Renal cortex interstitium (tissue), 11 donors: ENCODE results near the gene SMG9. TPM values are rescaled to one million over a fixed set of nuclear protein-coding genes. Genes with fewer than 3 reads are reported as not detected.
"Not testable (repeated sequence)": the region's sequence is repeated elsewhere in the genome, so short reads cannot be mapped to it uniquely, and the experiment has no call there.

Experiments
- DNase-seq, 11 donors: peaks; one replicate each; pipeline ENCODE4 v3.0.0-alpha.2; 2013; ENCODE audit warnings: low read depth in 9 of 11, low spot score in 4 of 11; ENCODE audit errors: extremely low read depth in 1 of 11
- polyA plus RNA-seq, 3 donors: library from polyadenylated mRNA; unstranded; fragments of 120-200 nt; gene quantifications; one replicate each; pipeline ENCODE4 v1.2.1, GENCODE V29; 2013; ENCODE audit not compliant: insufficient read length in 3 of 3

SMG9 gene
- polyA plus RNA-seq, 3 donors: 45.3 to 64.3 (median 53.6) TPM

GRCh38 chr19:43683905-43684304 is 70.9 kb downstream of the SMG9 start:
- no peak for DNase-seq

GRCh38 chr19:43682824-43683661 is 71.7 kb downstream of the SMG9 start:
- DNase-seq: no peak

GRCh38 chr19:43682269-43682668 is 72.5 kb downstream of the SMG9 start:
- DNase-seq: not testable (repeated sequence)

- no peak for DNase-seq
Measured at GRCh38 chr19:43681821-43682220, 72.9 kb downstream of the SMG9 start.

GRCh38 chr19:43678512-43679261 is 76.1 kb downstream of the SMG9 start:
- no peak for DNase-seq

Other genes with a start within 250 kb of the SMG9 start
- 10 to 100 TPM; 21.8 to 33.8 (median 28.7) TPM for gene ETHE1, start 227.8 kb downstream of the SMG9 start, polyA plus RNA-seq
- 1 to 10 TPM; 2.3 to 3.3 (median 2.4) TPM for gene ZNF575, start 221.8 kb downstream of the SMG9 start, polyA plus RNA-seq
- 10 to 100 TPM; 61.0 to 81.4 (median 73.1) TPM for gene XRCC1, start 179.4 kb downstream of the SMG9 start, polyA plus RNA-seq
- gene PINLYP, start 179.2 kb downstream of the SMG9 start, polyA plus RNA-seq: 10 to 100 TPM; 16.6 to 19.1 (median 17.7) TPM
- gene IRGQ, start 158.8 kb downstream of the SMG9 start, polyA plus RNA-seq: 10 to 100 TPM; 15.8 to 19.8 (median 16.2) TPM
- gene ZNF576, start 158.4 kb downstream of the SMG9 start, polyA plus RNA-seq: 10 to 100 TPM; 11.0 to 13.8 (median 13.3) TPM
- gene SRRM5, start 142.9 kb downstream of the SMG9 start, polyA plus RNA-seq: 1 to 10 TPM in 1 of 3 donors, under 1 TPM in 2; 0.67 to 2.1 (median 0.70) TPM
- 100 to 1,000 TPM in 2 of 3 donors, 10 to 100 TPM in 1; 79.5 to 128 (median 101) TPM for gene ZNF428, start 135.3 kb downstream of the SMG9 start, polyA plus RNA-seq
- 10 to 100 TPM; 42.9 to 59.2 (median 50.2) TPM for gene CADM4, start 115.1 kb downstream of the SMG9 start, polyA plus RNA-seq
- 10 to 100 TPM in 1 of 3 donors, 1 to 10 TPM in 2; 7.9 to 13.5 (median 10.0) TPM for gene PLAUR, start 84.8 kb downstream of the SMG9 start, polyA plus RNA-seq
- gene IRGC, start 38.9 kb downstream of the SMG9 start, polyA plus RNA-seq: not detected
- gene KCNN4, start 26.0 kb upstream of the SMG9 start, polyA plus RNA-seq: 1 to 10 TPM in 2 of 3 donors, under 1 TPM in 1; 0.70 to 2.8 (median 1.2) TPM
- under 1 TPM; 0.17 to 0.41 (median 0.30) TPM for gene LYPD5, start 47.5 kb upstream of the SMG9 start, polyA plus RNA-seq
- gene ZNF283, start 72.4 kb upstream of the SMG9 start, polyA plus RNA-seq: 10 to 100 TPM; 14.5 to 22.3 (median 14.9) TPM
- gene ZNF404, start 129.0 kb upstream of the SMG9 start, polyA plus RNA-seq: 10 to 100 TPM; 10.5 to 16.5 (median 16.5) TPM
- 10 to 100 TPM; 25.0 to 31.0 (median 26.9) TPM for gene ZNF45, start 180.3 kb upstream of the SMG9 start, polyA plus RNA-seq
- 1 to 10 TPM; 6.0 to 9.3 (median 7.2) TPM for gene ZNF221, start 196.3 kb upstream of the SMG9 start, polyA plus RNA-seq
- 10 to 100 TPM; 13.9 to 17.2 (median 14.3) TPM for gene ZNF155, start 229.2 kb upstream of the SMG9 start, polyA plus RNA-seq
- gene ZNF230, start 248.0 kb upstream of the SMG9 start, polyA plus RNA-seq: 1 to 10 TPM; 6.0 to 7.7 (median 6.8) TPM